Thyroid gland (tissue), 4 donors: Measurements from ENCODE around the gene SPTLC3.

ENCODE experiments used
- POLR2A ChIP-seq, 2 donors: fragments of 450-650 bp; IDR thresholded peaks; one replicate each; pipeline ENCODE4 v1.6.1; 2017; ENCODE audit warnings: antibody characterized with exemption in 2 of 2, mild to moderate bottlenecking in 2 of 2, moderate library complexity in 1 of 2
- TF ChIP-seq, protein P1 (sequence below), 6 experiments: fragments of 200-600 bp in 3 of 6; fragments of 450-650 bp in 3 of 6; sonication (generic) in 3 of 6; IDR thresholded peaks; one replicate each; pipeline ENCODE4 v1.5.1; 2016 to 2019; ENCODE audit warnings: antibody characterized with exemption in 6 of 6, mild to moderate bottlenecking in 2 of 6, inconsistent platforms in 1 of 6, moderate library complexity in 1 of 6

GRCh38 chr20:13200767-13201500 is 192.2 kb downstream of the SPTLC3 start:
- TF ChIP-seq, protein P1, sequence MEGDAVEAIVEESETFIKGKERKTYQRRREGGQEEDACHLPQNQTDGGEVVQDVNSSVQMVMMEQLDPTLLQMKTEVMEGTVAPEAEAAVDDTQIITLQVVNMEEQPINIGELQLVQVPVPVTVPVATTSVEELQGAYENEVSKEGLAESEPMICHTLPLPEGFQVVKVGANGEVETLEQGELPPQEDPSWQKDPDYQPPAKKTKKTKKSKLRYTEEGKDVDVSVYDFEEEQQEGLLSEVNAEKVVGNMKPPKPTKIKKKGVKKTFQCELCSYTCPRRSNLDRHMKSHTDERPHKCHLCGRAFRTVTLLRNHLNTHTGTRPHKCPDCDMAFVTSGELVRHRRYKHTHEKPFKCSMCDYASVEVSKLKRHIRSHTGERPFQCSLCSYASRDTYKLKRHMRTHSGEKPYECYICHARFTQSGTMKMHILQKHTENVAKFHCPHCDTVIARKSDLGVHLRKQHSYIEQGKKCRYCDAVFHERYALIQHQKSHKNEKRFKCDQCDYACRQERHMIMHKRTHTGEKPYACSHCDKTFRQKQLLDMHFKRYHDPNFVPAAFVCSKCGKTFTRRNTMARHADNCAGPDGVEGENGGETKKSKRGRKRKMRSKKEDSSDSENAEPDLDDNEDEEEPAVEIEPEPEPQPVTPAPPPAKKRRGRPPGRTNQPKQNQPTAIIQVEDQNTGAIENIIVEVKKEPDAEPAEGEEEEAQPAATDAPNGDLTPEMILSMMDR (IDR thresholded peaks at IDR 0.05), result no peak
- TF ChIP-seq POLR2A (IDR thresholded peaks at IDR 0.05), result no peak
